ENCODE results near the gene SCNN1B.
"Not testable (repeated sequence)": the region's sequence is repeated elsewhere in the genome, so short reads cannot be mapped to it uniquely, and the experiment has no call there.

SCNN1B gene

DNA sequence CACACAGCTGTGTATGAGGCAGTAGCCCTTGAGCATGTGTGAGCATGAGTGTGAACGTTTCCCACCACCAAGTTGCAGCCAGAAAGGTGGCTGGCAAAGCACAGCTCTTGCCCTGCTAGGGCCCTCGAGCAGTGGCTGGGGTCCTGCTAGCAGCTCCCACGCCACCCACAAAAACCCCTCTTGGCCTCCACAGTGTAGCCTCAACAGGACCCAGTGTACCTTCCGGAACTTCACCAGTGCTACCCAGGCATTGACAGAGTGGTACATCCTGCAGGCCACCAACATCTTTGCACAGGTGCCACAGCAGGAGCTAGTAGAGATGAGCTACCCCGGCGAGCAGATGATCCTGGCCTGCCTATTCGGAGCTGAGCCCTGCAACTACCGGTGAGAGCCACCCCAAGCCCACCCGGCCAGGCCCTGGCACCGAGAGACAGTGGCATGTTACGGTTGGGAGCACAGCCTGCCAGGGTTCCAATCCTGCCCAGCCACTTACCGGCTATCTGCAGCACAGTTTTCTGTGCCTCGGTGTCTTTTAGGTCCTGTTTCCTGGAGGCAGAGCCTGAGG is 53.1 kb downstream of the SCNN1B start:
- no peak for DNase-seq

DNA sequence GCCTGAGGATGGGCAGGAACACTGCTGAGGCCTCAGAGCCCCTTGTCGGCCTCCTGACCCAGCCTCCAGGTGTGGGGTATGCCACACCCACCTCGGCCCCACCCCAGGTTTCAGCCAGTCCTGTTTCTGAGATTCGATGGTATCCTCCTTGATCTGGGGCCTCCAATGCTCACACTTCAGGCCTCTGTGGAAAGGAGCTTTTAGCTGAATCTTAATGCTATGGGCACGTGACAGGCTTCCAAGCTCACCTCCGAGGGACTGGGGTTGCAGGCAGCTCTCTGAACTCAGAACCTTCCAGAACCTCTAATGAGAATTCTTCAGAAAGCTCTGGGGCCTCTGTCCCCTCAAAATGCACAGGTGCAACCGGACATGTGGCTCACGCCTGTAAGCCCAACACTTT is 54.8 kb downstream of the SCNN1B start:
- no peak for DNase-seq

GRCh38 chr16:23357761-23358290 is 55.7 kb downstream of the SCNN1B start:
- no peak for DNase-seq

DNA sequence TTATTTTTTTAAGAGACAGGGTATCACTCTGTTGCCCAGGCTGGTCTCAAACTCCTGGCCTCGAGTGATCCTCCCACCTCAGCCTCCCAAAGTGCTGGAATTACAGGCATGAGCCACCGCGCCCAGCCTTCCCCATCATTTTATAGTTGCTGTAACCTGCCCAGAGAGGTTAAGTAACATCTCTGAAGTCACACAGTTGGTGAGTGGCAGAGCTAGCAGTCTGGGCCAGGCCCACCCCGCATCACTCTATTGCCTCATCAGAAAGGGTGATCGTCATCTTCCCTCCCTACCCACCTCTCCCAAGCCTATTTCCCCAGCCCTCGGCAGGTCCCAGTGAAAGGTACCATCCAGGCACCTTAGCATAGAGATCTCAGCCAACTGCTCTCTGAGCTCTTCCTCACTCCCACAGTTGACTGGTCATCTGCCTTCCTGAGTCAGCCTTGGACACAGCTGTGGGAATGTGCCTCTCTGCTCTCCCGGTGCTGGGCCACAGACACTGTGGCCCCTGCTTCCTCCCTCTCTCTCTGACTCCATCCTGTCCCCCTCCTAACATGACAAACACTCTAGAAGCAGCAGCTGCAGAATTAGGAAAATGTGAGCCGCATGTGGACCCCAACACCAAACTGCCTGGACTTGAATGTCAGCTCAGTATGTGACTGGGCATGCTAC is 57.1 kb downstream of the SCNN1B start:
- no peak for DNase-seq

GRCh38 chr16:23362460-23363317 is 60.6 kb downstream of the SCNN1B start:
- peak; percentile 76 for DNase-seq

- no peak for DNase-seq
Observed at GRCh38 chr16:23365602-23366240, 63.6 kb downstream of the SCNN1B start.

GRCh38 chr16:23366341-23366740 is 64.2 kb downstream of the SCNN1B start:
- DNase-seq: not testable (repeated sequence)

- no peak for DNase-seq
Observed at GRCh38 chr16:23367564-23367963, 65.5 kb downstream of the SCNN1B start.

DNA sequence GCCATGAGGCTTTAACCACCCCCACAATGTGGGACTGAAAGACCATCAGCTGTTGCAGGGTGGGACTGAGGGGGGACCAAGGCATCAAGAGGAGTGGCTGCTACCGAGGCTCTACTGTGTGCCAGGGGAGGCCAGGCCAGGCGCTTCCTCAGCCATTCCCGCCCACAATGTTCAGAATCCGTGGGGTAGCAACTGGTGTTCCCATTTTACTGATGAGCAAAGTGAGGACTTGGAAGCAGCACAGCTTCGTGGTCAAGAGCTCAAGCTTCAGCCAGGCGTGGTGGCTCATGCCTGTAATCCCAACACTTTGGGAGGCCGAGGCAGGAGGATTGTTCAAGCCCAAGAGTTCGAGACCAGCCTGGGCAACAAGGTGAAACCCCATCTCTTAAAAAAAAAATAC is 65.9 kb downstream of the SCNN1B start:
- no peak for DNase-seq

- no peak for DNase-seq
Observed at GRCh38 chr16:23368469-23368868, 66.4 kb downstream of the SCNN1B start.

DNA sequence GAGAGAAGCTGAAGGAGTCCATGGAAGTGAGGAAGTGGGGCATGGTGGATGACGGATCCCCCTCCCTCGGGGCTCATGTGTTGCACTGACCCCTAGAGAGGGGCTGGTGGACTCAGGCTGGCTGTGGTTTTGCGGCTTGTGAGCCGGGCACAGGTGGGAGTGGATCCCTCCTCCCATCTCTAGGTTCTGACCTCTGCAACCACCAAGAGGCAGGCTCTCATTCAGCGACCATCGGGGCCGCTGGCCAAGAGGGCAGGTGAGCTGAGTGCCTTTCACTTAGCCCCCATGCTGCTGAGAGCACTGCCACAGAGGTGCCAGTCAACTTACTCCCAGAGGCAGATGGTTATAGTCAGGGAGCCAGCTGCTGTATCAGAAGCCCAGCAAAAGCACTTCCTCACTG is 67.3 kb downstream of the SCNN1B start:
- no peak for DNase-seq

DNA sequence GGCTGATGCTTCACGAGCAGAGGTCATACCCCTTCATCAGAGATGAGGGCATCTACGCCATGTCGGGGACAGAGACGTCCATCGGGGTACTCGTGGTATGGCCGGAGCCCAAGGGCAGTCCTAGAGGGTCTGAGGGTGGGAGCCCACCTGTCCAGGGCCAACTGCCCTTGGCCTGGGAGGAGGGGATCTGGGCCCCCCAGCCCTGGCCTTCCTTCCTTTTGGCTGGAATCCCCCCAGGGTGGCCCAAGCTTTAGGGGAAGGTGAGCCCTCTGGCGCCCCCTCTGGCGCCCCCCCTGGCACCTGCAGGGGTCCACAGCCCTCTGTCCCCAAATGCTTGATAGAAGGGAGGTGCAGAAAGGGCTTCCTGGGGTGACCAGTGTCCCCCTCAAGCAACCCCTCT is 69.3 kb downstream of the SCNN1B start:
- DNase-seq: no peak

GRCh38 chr16:23373436-23374219 is 71.5 kb downstream of the SCNN1B start:
- DNase-seq: no peak

- DNase-seq: no peak
Observed at GRCh38 chr16:23374721-23375510, 72.8 kb downstream of the SCNN1B start.

- no peak for DNase-seq
Observed at GRCh38 chr16:23375643-23376042, 73.5 kb downstream of the SCNN1B start.

GRCh38 chr16:23377071-23377931 is 75.2 kb downstream of the SCNN1B start:
- no peak for DNase-seq

- DNase-seq: no peak
Observed at GRCh38 chr16:23378256-23378655, 76.2 kb downstream of the SCNN1B start.

DNA sequence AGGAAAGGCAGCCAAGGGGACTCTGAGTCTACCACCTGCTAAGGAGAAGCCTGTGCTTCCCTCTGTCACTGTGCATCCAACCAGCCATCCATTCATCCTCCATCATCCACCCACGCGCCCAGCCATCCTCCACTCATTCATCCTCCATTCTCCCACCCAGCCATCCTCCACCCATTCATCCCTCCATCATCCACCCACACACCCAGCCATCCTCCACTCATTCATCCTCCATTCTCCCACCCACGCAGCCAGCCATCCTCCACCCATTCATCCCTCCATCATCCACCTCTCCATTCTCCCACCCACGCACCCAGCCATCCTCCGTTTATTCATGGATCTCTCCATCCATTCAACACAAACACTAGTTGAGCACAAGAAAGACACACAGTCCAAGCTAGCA is 76.8 kb downstream of the SCNN1B start:
- DNase-seq: no peak

GRCh38 chr16:23379707-23380106 is 77.6 kb downstream of the SCNN1B start:
- no peak for DNase-seq

DNA sequence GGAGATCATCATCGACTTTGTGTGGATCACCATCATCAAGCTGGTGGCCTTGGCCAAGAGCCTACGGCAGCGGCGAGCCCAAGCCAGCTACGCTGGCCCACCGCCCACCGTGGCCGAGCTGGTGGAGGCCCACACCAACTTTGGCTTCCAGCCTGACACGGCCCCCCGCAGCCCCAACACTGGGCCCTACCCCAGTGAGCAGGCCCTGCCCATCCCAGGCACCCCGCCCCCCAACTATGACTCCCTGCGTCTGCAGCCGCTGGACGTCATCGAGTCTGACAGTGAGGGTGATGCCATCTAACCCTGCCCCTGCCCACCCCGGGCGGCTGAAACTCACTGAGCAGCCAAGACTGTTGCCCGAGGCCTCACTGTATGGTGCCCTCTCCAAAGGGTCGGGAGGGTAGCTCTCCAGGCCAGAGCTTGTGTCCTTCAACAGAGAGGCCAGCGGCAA is 78.4 kb downstream of the SCNN1B start:
- DNase-seq: no peak

DNA sequence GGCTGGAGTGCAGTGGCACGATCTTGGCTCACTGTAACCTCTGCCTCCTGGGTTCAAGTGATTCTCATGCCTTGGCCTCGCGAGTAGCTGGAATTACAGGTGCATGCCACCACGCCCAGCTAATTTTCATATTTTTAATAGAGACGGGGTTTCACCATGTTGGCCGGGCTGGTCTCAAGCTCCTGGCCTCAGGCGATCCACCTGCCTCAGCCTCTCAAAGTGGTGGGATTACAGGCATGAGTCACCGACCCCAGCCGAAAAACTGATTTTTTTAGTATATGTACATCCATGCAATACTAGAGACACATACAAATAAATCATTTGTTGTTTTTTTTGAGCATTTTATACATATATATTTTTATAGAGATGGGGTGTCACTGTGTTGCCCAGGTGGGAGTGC is 79.6 kb downstream of the SCNN1B start:
- DNase-seq: not testable (repeated sequence)
